ENCODE data around the gene CDPF1. TPM values are rescaled to one million over a fixed set of nuclear protein-coding genes. Genes with fewer than 3 reads are reported as not detected.

Gene CDPF1
- total RNA-seq, 1 experiment from 2014 or later, result 9.0 TPM

DNA sequence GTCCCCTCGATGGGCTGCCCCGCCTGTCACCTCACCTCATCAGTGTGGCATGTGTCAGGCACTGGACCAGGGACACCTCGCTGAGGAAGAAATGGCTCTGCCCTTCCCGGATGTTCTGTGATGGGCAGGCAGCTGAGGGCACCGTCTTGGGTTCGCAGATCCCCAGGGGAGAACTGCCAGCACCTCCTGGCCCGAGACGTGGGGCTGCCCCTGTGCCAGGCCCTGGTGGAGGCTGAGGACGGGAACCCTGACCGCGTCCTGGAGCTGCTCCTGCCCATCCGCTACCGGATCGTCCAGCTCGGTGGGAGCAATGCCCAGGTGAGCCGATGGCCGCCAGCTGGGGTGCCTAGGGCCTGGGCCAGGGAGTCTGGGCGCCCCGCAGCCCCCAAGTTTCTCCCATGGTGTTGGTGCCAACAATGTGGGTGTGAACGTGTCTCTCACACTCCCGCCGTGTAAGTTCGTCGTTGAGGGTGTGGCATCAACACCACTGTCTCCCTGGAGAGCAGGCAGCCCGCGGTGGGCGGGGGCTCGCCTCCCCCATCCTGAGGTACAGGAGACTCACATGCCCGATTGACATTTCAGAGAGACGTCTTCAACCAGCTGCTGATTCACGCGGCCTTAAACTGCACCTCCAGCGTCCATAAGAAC, 39.3 kb upstream of the CDPF1 start:
- no peaks in the 10 kb centered on the region for H3K4me1 ChIP-seq
- no peaks in the 10 kb centered on the region for H3K9me3 ChIP-seq (replicated peaks)
- no peaks in the 10 kb centered on the region for H3K27me3 ChIP-seq
- no peak overlapping the region for H3K4me3 ChIP-seq
- no peak for DNase-seq
- no peak overlapping the region for H3K27ac ChIP-seq
- H3K36me3 ChIP-seq, result peaks cover 7% of the 10 kb centered on the region

DNA sequence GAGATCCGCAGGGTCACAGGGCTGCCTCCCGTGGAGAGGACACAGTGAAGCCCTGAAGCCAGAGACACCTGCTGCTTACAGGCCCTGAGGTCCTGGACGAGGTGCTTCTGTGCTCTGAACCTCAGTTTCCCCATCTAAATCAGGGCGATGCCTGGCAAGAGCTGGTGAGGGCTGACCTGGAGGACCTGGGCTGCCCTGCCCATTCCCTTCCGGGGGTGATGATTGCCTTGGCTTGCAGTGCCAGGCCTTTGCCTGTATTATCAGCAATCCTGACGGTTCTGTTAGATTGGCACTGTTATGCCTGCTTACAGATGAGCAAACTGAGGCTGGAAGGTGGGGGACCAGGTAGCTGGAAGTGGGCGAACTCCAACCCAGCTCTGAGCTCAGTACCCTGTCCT, 38.8 kb upstream of the CDPF1 start:
- DNase-seq, result no peak
- H3K27ac ChIP-seq, result no peak overlapping the region
- H3K4me3 ChIP-seq, result no peak overlapping the region
- H3K27me3 ChIP-seq, result no peaks in the 10 kb centered on the region
- no peaks in the 10 kb centered on the region for H3K4me1 ChIP-seq
- H3K36me3 ChIP-seq, result peaks cover 12% of the 10 kb centered on the region
- no peaks in the 10 kb centered on the region for H3K9me3 ChIP-seq (replicated peaks)

DNA sequence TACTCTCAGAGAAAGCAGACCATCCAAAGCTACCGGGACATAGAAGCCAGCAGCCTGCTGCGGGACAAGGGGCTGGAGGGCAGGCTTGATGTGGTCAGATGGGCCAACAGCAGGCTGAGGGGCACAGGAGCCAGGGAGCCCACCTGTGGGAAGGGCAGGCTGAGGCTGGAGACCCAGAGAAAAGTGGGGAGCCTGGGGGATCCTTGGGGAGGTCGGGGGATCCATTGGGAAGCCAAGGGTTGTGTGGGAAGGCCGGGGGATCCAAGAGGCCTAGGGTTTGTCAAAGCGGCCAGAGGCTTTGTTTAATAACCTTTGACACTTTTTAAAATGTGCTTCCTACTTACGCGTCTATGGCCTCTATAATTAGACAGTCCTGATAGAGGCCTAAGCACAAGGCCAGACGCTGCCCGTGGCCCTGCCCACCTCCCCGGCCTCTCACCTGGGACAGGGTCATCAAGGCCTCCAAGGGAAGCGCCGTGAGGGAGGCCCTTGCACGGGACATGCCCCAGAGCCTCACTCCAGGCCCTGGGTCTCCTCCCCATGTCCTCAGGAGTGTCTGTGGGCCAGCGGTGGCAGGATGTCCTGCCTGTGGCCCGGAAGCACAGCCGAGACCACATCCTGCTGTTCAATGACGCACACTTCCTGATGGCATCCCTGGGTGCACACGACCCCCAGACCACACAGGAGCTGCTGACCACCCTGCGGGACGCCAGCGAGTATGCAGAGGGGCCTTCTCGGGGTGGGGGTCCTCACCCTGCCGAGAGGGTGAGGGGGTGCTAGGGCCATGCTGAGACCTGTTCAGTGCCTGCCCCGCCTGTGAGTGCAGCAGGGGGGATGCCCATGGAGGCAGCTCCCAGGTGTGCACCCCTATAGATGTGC, 38.0 kb upstream of the CDPF1 start:
- Histone ChIP-seq H3K36me3 (peaks cover 13% of the 10 kb centered on the region), H3K4me1 (no peaks in the 10 kb centered on the region), H3K27me3 (no peaks in the 10 kb centered on the region), H3K9me3 (replicated peaks) (no peaks in the 10 kb centered on the region), H3K4me3 (no peak overlapping the region), H3K27ac (no peak overlapping the region)
- no peak for DNase-seq

DNA sequence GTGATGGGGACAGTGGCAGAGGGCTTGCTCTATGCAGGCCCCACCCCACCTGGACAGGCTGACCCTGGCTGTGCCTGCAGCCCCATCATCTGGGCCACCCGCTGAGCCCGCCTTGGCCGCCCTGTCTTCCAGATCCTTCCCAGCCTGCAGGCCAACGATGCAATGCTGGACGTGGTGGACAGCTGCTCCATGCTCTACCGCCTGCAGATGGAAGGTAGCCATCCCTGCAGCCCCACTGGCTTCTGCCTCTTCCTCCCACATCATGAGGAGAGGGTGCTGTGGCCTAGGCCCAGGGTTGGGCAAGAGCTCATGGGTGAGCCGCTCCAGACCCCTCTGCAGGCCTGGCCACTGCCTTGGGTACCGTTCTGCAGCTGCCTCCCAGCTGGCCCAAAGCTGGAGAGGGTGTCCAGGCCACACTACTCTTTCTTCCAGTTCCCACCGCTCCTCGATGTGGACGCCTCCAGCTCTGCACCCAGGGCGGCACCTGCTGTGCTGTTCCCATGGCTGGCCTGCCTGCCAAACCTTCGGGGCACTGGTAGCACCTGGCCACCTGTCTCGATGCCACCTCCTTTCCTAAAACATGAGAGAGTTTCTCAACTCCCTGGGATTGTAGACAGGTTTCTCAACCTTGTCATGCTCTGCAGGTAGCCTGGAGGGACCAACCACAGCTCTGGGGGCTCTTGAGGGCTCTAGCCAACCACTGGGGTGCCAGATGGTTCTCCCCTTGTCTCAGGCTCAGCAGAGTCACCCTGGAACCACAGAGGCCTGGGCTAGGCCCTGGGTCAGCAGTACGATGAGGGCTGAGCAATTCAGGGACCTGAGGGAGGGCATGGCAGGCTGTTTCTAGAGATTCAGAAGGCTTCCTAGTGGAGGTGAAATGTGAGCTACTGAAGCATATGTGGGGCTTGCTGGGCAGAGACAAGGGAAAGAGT, 37.1 kb upstream of the CDPF1 start:
- Histone ChIP-seq H3K4me1 (no peaks in the 10 kb centered on the region), H3K27ac (no peak overlapping the region), H3K36me3 (peaks cover 13% of the 10 kb centered on the region), H3K4me3 (no peak overlapping the region), H3K27me3 (no peaks in the 10 kb centered on the region), H3K9me3 (replicated peaks) (no peaks in the 10 kb centered on the region)
- no peak for DNase-seq

DNA sequence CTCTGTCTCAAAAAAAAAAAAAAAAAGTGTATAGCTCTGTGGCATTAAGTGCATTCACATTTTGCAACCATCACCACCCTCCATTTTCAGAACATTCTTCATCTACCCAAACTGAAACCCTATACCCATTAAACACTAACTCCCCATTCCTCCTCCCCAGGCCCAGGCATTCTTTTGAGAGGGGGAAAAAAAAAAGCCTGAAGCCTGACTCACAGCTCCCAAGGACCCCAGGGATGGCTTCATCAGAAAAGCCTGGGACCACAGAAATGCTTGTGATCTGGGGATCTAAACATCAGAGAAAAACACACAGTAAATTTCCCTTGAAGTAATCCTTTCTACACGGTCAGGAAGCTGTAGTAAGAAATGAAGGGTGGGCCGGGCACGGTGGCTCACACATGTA, 35.9 kb upstream of the CDPF1 start:
- H3K36me3 ChIP-seq, result peaks cover 10% of the 10 kb centered on the region
- H3K4me3 ChIP-seq, result no peak overlapping the region
- DNase-seq, result no peak
- H3K9me3 ChIP-seq (replicated peaks), result no peaks in the 10 kb centered on the region
- no peaks in the 10 kb centered on the region for H3K27me3 ChIP-seq
- no peaks in the 10 kb centered on the region for H3K4me1 ChIP-seq
- H3K27ac ChIP-seq, result no peak overlapping the region

DNA sequence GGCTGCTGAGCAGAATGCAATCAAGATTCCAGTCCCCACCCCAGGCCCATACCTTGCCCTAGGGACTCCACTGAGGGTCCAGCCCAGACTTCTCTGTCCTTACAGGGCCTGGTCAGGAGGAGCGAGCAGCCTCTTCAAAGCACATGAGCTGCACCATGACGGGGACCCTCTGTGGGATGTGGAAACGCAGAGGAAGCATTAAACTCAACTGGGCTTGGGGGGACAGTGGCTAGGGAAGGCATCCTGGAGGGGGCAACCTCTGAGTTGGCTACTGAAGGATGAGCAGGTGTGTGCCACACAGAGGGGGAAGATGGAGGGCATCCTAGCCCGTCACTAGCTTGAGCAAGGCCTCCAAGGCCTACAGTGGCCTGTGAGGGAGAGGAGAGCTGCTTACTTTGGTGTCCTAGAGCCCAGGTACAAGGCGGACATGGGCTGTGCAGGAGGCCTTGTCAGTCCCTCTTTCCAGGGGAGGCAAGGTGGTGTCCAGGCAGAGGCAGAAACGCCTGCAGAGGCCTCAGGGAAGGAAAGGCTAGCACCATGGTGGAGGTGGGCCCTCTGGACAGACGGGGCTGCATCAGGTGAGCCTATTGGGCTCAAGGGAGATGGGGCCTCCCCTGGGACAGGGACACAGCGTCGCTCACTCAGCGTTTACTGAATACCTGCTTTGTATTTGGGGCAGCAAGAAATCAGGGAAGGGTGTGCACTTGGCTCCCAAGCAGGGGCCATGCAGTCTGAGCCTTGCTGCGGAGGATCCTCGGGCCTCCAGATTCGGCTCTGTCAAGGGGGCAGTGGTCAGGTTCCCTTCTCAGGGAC, 32.0 kb upstream of the CDPF1 start:
- Histone ChIP-seq H3K27me3 (no peaks in the 10 kb centered on the region), H3K9me3 (replicated peaks) (no peaks in the 10 kb centered on the region), H3K36me3 (peaks cover 24% of the 10 kb centered on the region), H3K27ac (no peak overlapping the region), H3K4me1 (no peaks in the 10 kb centered on the region), H3K4me3 (no peak overlapping the region)
- DNase-seq, result no peak

- Histone ChIP-seq H3K4me3 (no peak overlapping the region), H3K9me3 (replicated peaks) (no peaks in the 10 kb centered on the region), H3K36me3 (peaks cover 26% of the 10 kb centered on the region), H3K27me3 (no peaks in the 10 kb centered on the region), H3K27ac (no peak overlapping the region), H3K4me1 (no peaks in the 10 kb centered on the region)
- DNase-seq, result no peak
These were observed 31.0 kb upstream of the CDPF1 start for GRCh38 chr22:46280999-46281623.

GRCh38 chr22:46280063-46280817, 30.1 kb upstream of the CDPF1 start:
- H3K27ac ChIP-seq, result no peak overlapping the region
- no peaks in the 10 kb centered on the region for H3K4me1 ChIP-seq
- no peak for DNase-seq
- H3K9me3 ChIP-seq (replicated peaks), result peaks cover 3% of the 10 kb centered on the region; the same call in 1 of the 2 replicates
- no peak overlapping the region for H3K4me3 ChIP-seq
- no peaks in the 10 kb centered on the region for H3K27me3 ChIP-seq
- peaks cover 30% of the 10 kb centered on the region for H3K36me3 ChIP-seq

GRCh38 chr22:46278656-46279645, 28.9 kb upstream of the CDPF1 start:
- Histone ChIP-seq H3K36me3 (peaks cover 32% of the 10 kb centered on the region), H3K9me3 (replicated peaks) (peaks cover 3% of the 10 kb centered on the region; the same call in 1 of the 2 replicates)
- DNase-seq, result no peak

DNA sequence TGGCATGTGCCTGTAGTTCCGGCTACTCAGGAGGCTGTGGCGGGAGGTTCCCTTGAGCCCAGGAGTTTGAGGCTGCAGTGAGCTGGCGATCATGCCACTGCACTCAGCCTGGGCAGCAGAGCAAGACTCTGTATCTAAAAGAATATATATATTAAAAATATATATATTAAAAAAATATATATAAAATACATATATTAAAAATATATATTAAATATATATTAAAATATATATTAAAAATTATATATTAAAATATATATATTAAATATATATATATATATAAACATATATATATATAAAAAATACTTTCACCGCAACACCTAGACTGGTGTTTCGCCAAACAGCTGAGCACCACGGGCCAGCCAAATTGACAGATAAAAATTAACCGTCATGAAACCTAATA, 26.5 kb upstream of the CDPF1 start:
- Histone ChIP-seq H3K27me3 (no peaks in the 10 kb centered on the region), H3K27ac (no peak overlapping the region), H3K4me1 (no peaks in the 10 kb centered on the region), H3K4me3 (no peak overlapping the region), H3K9me3 (replicated peaks) (peaks cover 3% of the 10 kb centered on the region; the same call in 1 of the 2 replicates), H3K36me3 (peaks cover 39% of the 10 kb centered on the region)
- no peak for DNase-seq

More at GRCh38 chr22:46278656-46279645, 28.9 kb upstream of the CDPF1 start:
- H3K27ac ChIP-seq, result no peak overlapping the region
- no peaks in the 10 kb centered on the region for H3K27me3 ChIP-seq
- no peak overlapping the region for H3K4me3 ChIP-seq
- no peaks in the 10 kb centered on the region for H3K4me1 ChIP-seq

GRCh38 chr22:46275455-46276122, 25.5 kb upstream of the CDPF1 start:
- Histone ChIP-seq H3K4me1 (no peaks in the 10 kb centered on the region), H3K27ac (no peak overlapping the region), H3K9me3 (replicated peaks) (peaks cover 3% of the 10 kb centered on the region; the same call in 1 of the 2 replicates), H3K27me3 (no peaks in the 10 kb centered on the region), H3K36me3 (peaks cover 39% of the 10 kb centered on the region), H3K4me3 (no peak overlapping the region)
- DNase-seq, result no peak

DNA sequence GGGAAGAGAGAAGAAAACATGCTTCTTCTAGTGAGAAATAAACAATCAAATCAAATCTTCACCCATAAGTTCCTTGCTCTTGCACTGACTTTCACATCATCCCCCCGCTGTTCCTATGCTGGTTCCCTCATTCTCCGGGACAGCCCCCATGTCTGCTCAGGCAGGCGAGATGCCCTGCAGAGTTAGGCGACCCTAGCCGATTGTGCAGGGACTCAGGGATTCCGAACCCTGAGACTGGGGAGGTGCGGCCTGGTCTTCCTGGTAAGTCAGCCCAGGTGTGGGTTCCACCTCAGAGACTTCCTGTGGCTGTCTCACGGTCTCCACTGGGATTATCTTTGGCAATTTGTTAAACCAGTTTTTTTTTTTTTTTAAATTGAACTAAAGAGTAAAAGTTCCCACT, 24.3 kb upstream of the CDPF1 start:
- H3K27me3 ChIP-seq, result no peaks in the 10 kb centered on the region
- H3K27ac ChIP-seq, result no peak overlapping the region
- no peaks in the 10 kb centered on the region for H3K4me1 ChIP-seq
- H3K36me3 ChIP-seq, result peaks cover 39% of the 10 kb centered on the region
- H3K9me3 ChIP-seq (replicated peaks), result peaks cover 3% of the 10 kb centered on the region; the same call in 1 of the 2 replicates
- no peak for DNase-seq
- no peak overlapping the region for H3K4me3 ChIP-seq

Data from SJCRH30 (cell line).